HEK293T (cell line): ENCODE measurements around the gene HIRA.

Experiments
- CTCF ChIA-PET: fragments of 350-600 bp; formaldehyde crosslinking; extraction: SDS; loops from one replicate; lab custom pipeline; 2021; ENCODE audit warnings: antibody characterized with exemption, inconsistent platforms; lab: Yijun Ruan, JAX
- POLR2A ChIA-PET: fragments of 350-600 bp; formaldehyde crosslinking; extraction: SDS; loops from one replicate; lab custom pipeline; 2020; ENCODE audit warnings: antibody characterized with exemption, inconsistent platforms; lab: Yijun Ruan, JAX
- DNase-seq: peaks from one replicate; pipeline ENCODE4 v3.0.0; 2012; ENCODE audit warnings: mixed read lengths; ENCODE audit errors: extremely low spot score
- ARNT ChIP-seq: fragments of 450-650 bp; IDR thresholded peaks from 2 replicates; pipeline ENCODE4 v1.6.1; 2017; ENCODE audit warnings: mild to moderate bottlenecking
- BHLHE40 ChIP-seq: fragments of 450-650 bp; IDR thresholded peaks from 2 replicates; pipeline ENCODE4 v1.6.1; 2016; ENCODE audit warnings: mild to moderate bottlenecking, moderate library complexity, borderline replicate concordance
- CTBP1 ChIP-seq: fragments of 450-650 bp; IDR thresholded peaks from 2 replicates; pipeline ENCODE4 v1.6.1; 2016; ENCODE audit warnings: borderline replicate concordance
- ELF4 ChIP-seq: fragments of 450-650 bp; IDR thresholded peaks from 2 replicates; pipeline ENCODE4 v1.6.1; 2017; ENCODE audit warnings: antibody characterized with exemption
- FOXA1 ChIP-seq: fragments of 450-650 bp; IDR thresholded peaks from 2 replicates; pipeline ENCODE4 v1.6.1; 2016; ENCODE audit warnings: mild to moderate bottlenecking
- FOXK2 ChIP-seq: fragments of 450-650 bp; IDR thresholded peaks from 2 replicates; pipeline ENCODE4 v1.6.1; 2016; ENCODE audit warnings: mild to moderate bottlenecking
- FOXM1 ChIP-seq: fragments of 450-650 bp; IDR thresholded peaks from 2 replicates; pipeline ENCODE4 v1.6.1; 2017; ENCODE audit warnings: mild to moderate bottlenecking, borderline replicate concordance
- HDGF ChIP-seq: fragments of 450-650 bp; IDR thresholded peaks from 2 replicates; pipeline ENCODE4 v1.6.1; 2017; ENCODE audit warnings: antibody characterized with exemption, borderline replicate concordance
- L3MBTL2 ChIP-seq: fragments of 450-650 bp; conservative IDR thresholded peaks from 2 replicates; pipeline ENCODE4 v1.6.1; 2016; ENCODE audit warnings: mild to moderate bottlenecking
- LEF1 ChIP-seq: fragments of 450-650 bp; IDR thresholded peaks from 2 replicates; pipeline ENCODE4 v1.6.1; 2017; ENCODE audit warnings: mild to moderate bottlenecking, borderline replicate concordance
- NFRKB ChIP-seq: fragments of 450-650 bp; IDR thresholded peaks from 2 replicates; pipeline ENCODE4 v1.6.1; 2016; ENCODE audit warnings: mild to moderate bottlenecking, moderate library complexity
- PKNOX1 ChIP-seq: fragments of 450-650 bp; IDR thresholded peaks from 2 replicates; pipeline ENCODE4 v1.6.1; 2016
- SP1 ChIP-seq: fragments of 450-650 bp; IDR thresholded peaks from 2 replicates; pipeline ENCODE4 v1.6.1; 2017
- SUZ12 ChIP-seq: fragments of 450-650 bp; IDR thresholded peaks from 2 replicates; pipeline ENCODE4 v1.6.1; 2016; ENCODE audit warnings: mild to moderate bottlenecking
- TARDBP ChIP-seq: fragments of 450-650 bp; IDR thresholded peaks from 2 replicates; pipeline ENCODE4 v1.6.1; 2016
- ZNF384 ChIP-seq: fragments of 450-650 bp; IDR thresholded peaks from 2 replicates; pipeline ENCODE4 v1.6.1; 2016

Gene HIRA

GRCh38 chr22:19349778-19350475 is 81.6 kb downstream of the HIRA start:
- POLR2A ChIA-PET = no interaction called here
- CTCF ChIA-PET = interaction anchor here (0.6 kb wide), 1 partner anchor 236 kb away, joined by 3 read pairs; no protein-coding TSS in a partner anchor
- no peak for TF ChIP-seq PKNOX1
- no peak for TF ChIP-seq ARNT
- no peak for TF ChIP-seq CTBP1
- no peak for TF ChIP-seq TARDBP
- no peak for TF ChIP-seq ELF4
- TF ChIP-seq NFRKB = no peak
- TF ChIP-seq FOXM1 = no peak
- TF ChIP-seq FOXA1 = no peak
- no peak for TF ChIP-seq HDGF
- no peak for TF ChIP-seq ZNF384
- no peak for TF ChIP-seq BHLHE40
- TF ChIP-seq LEF1 = no peak
- no peak for DNase-seq

- no peak for DNase-seq
- CTCF ChIA-PET = no interaction called here
- POLR2A ChIA-PET = no interaction called here
- no peak for TF ChIP-seq TARDBP
- TF ChIP-seq FOXA1 = no peak
- no peak for TF ChIP-seq FOXK2
- no peak for TF ChIP-seq SP1
- no peak for TF ChIP-seq NFRKB
- no peak for TF ChIP-seq FOXM1
- no peak for TF ChIP-seq HDGF
These were observed 84.8 kb downstream of the HIRA start for GRCh38 chr22:19346677-19347265.

GRCh38 chr22:19344420-19344819 is 87.1 kb downstream of the HIRA start:
- POLR2A ChIA-PET = no interaction called here
- CTCF ChIA-PET = interaction anchor here (1.4 kb wide), 1 partner anchor 165 kb away, joined by 4 read pairs; no protein-coding TSS in a partner anchor

GRCh38 chr22:19343470-19343869 is 88.1 kb downstream of the HIRA start:
- ChIA-PET CTCF (no interaction called here), POLR2A (no interaction called here)
- TF ChIP-seq L3MBTL2 (no peak), NFRKB (no peak)
- DNase-seq = no peak

More at GRCh38 chr22:19344420-19344819, 87.1 kb downstream of the HIRA start:
- TF ChIP-seq HDGF (no peak), FOXK2 (no peak), SUZ12 (no peak), FOXM1 (no peak), ELF4 (no peak), BHLHE40 (no peak), NFRKB (no peak)
- DNase-seq = no peak

GRCh38 chr22:19341500-19341899 is 90.0 kb downstream of the HIRA start:
- TF ChIP-seq ARNT = no peak
- DNase-seq = no peak
- POLR2A ChIA-PET = no interaction called here
- CTCF ChIA-PET = no interaction called here

- TF ChIP-seq FOXK2 (no peak), BHLHE40 (no peak), CTBP1 (no peak), SUZ12 (no peak)
- ChIA-PET POLR2A (no interaction called here), CTCF (no interaction called here)
- no peak for DNase-seq
These were observed 94.4 kb downstream of the HIRA start for GRCh38 chr22:19337137-19337536.

GRCh38 chr22:19336133-19337075 is 95.1 kb downstream of the HIRA start:
- no peak for TF ChIP-seq TARDBP
- no peak for TF ChIP-seq SUZ12
- no peak for TF ChIP-seq FOXM1
- TF ChIP-seq SP1 = no peak
- no peak for TF ChIP-seq ELF4
- no peak for TF ChIP-seq ARNT
- no peak for TF ChIP-seq BHLHE40
- no peak for TF ChIP-seq L3MBTL2
- no peak for TF ChIP-seq ZNF384
- TF ChIP-seq HDGF = no peak
- TF ChIP-seq FOXA1 = no peak
- POLR2A ChIA-PET = no interaction called here
- no peak for DNase-seq
- CTCF ChIA-PET = no interaction called here

- DNase-seq = no peak
- POLR2A ChIA-PET = no interaction called here
- TF ChIP-seq ARNT (no peak), LEF1 (no peak), SUZ12 (no peak), TARDBP (no peak), NFRKB (no peak), PKNOX1 (no peak), FOXK2 (no peak), FOXM1 (no peak), L3MBTL2 (no peak), CTBP1 (no peak), ELF4 (no peak), HDGF (no peak), BHLHE40 (no peak), SP1 (no peak)
- CTCF ChIA-PET = no interaction called here
These were observed 99.6 kb downstream of the HIRA start for GRCh38 chr22:19331975-19332374.
